Transverse colon (tissue), 4 donors: Measurements from ENCODE around the gene SLAMF9.

Source experiments
- CTCF ChIP-seq, 5 experiments: fragments of 200-600 bp in 3 of 5; fragments of 450-650 bp in 2 of 5; sonication (generic) in 3 of 5; IDR thresholded peaks; 1 replicate in 2 of 5; 2 replicates in 3 of 5; pipeline ENCODE4 v1.5.1; 2016 to 2017; ENCODE audit warnings: antibody characterized with exemption in 5 of 5, inconsistent platforms in 3 of 5, mild to moderate bottlenecking in 2 of 5, moderate library complexity in 1 of 5
- EP300 ChIP-seq: sonication (generic); formaldehyde crosslinking; IDR thresholded peaks from one replicate; pipeline ENCODE4 v1.6.1; 2017; ENCODE audit warnings: antibody characterized with exemption, low read depth
- POLR2A ChIP-seq: fragments of 450-650 bp; IDR thresholded peaks from one replicate; pipeline ENCODE4 v1.6.1; 2016; ENCODE audit warnings: antibody characterized with exemption, mild to moderate bottlenecking, moderate library complexity
- POLR2AphosphoS5 ChIP-seq, 3 donors: sonication (generic); formaldehyde crosslinking; IDR thresholded peaks; one replicate each; pipeline ENCODE4 v1.6.1; 2016; ENCODE audit warnings: antibody characterized with exemption in 3 of 3

- TF ChIP-seq CTCF (IDR thresholded peaks at IDR 0.05) (no peak), POLR2A (no peak), POLR2AphosphoS5 (IDR thresholded peaks at IDR 0.05) (no peak), EP300 (no peak)
Measured at GRCh38 chr1:159938211-159938852, 15.7 kb downstream of the SLAMF9 start.
